ENCODE results near the gene DHRS3.

DHRS3 gene

GRCh38 chr1:12568009-12568767, 49.8 kb downstream of the DHRS3 start:
- no peak for TF ChIP-seq POLR2AphosphoS5 (IDR thresholded peaks at IDR 0.05; ENCODE audit: low read depth, low read length)
- no peak for TF ChIP-seq FOXP2 (optimal IDR thresholded peaks at IDR 0.05; ENCODE audit: borderline replicate concordance, extremely low read depth, extremely low read length, insufficient read depth)
- no peak for TF ChIP-seq SIN3A (IDR thresholded peaks at IDR 0.05; ENCODE audit: borderline replicate concordance, insufficient read depth, low read length)
- no peak for TF ChIP-seq TAF1 (IDR thresholded peaks at IDR 0.05; ENCODE audit: borderline replicate concordance, insufficient read depth, low read length)
- no peak for TF ChIP-seq REST (IDR thresholded peaks at IDR 0.05; ENCODE audit: insufficient read depth in 1 of 2, low read depth in 2 of 2, low read length in 2 of 2)

GRCh38 chr1:12567288-12567819, 50.7 kb downstream of the DHRS3 start:
- TF ChIP-seq FOXP2 (optimal IDR thresholded peaks at IDR 0.05; ENCODE audit: borderline replicate concordance, extremely low read depth, extremely low read length, insufficient read depth), result no peak
- TF ChIP-seq POLR2AphosphoS5 (IDR thresholded peaks at IDR 0.05; ENCODE audit: low read depth, low read length), result no peak
- no peak for TF ChIP-seq REST (IDR thresholded peaks at IDR 0.05; ENCODE audit: insufficient read depth in 1 of 2, low read depth in 2 of 2, low read length in 2 of 2)
- TF ChIP-seq TAF1 (IDR thresholded peaks at IDR 0.05; ENCODE audit: borderline replicate concordance, insufficient read depth, low read length), result no peak
- no peak for TF ChIP-seq SIN3A (IDR thresholded peaks at IDR 0.05; ENCODE audit: borderline replicate concordance, insufficient read depth, low read length)

- no peak for TF ChIP-seq SIN3A (IDR thresholded peaks at IDR 0.05; ENCODE audit: borderline replicate concordance, insufficient read depth, low read length)
- TF ChIP-seq REST (IDR thresholded peaks at IDR 0.05; ENCODE audit: insufficient read depth in 1 of 2, low read depth in 2 of 2, low read length in 2 of 2), result no peak
- no peak for TF ChIP-seq TAF1 (IDR thresholded peaks at IDR 0.05; ENCODE audit: borderline replicate concordance, insufficient read depth, low read length)
- no peak; the same call in 1 of the 2 replicates for TF ChIP-seq POLR2AphosphoS5 (IDR thresholded peaks at IDR 0.05; ENCODE audit: low read depth, low read length)
- TF ChIP-seq FOXP2 (optimal IDR thresholded peaks at IDR 0.05; ENCODE audit: borderline replicate concordance, extremely low read depth, extremely low read length, insufficient read depth), result no peak
Measured at GRCh38 chr1:12566484-12567287, 51.3 kb downstream of the DHRS3 start.

GRCh38 chr1:12565966-12566352, 52.1 kb downstream of the DHRS3 start:
- TF ChIP-seq REST (IDR thresholded peaks at IDR 0.05; ENCODE audit: insufficient read depth in 1 of 2, low read depth in 2 of 2, low read length in 2 of 2), result no peak
- TF ChIP-seq SIN3A (IDR thresholded peaks at IDR 0.05; ENCODE audit: borderline replicate concordance, insufficient read depth, low read length), result no peak
- no peak for TF ChIP-seq FOXP2 (optimal IDR thresholded peaks at IDR 0.05; ENCODE audit: borderline replicate concordance, extremely low read depth, extremely low read length, insufficient read depth)
- TF ChIP-seq POLR2AphosphoS5 (IDR thresholded peaks at IDR 0.05; ENCODE audit: low read depth, low read length), result no peak
- TF ChIP-seq TAF1 (IDR thresholded peaks at IDR 0.05; ENCODE audit: borderline replicate concordance, insufficient read depth, low read length), result no peak
